ENCODE measurements around the gene ZNF205. TPM values are rescaled to one million over a fixed set of nuclear protein-coding genes. Genes with fewer than 3 reads are reported as not detected.

The ZNF205 gene
- total RNA-seq, 2 donors from 2014 or later: 20.9 to 27.0 TPM

GRCh38 chr16:3095869-3096268 is 16.5 kb upstream of the ZNF205 start:
- intact Hi-C loops (cut with DNase I): no loop called here
- WGBS: 60% methylated on average over 4 of the region's 4 CpGs
- Histone ChIP-seq H3K9me3 (no peaks in the 10 kb centered on the region), H3K27ac (no peak overlapping the region), H3K27me3 (replicated peaks; ENCODE audit: insufficient read depth) (no peaks in the 10 kb centered on the region), H3K4me3 (no peak overlapping the region), H3K4me1 (replicated peaks) (no peaks in the 10 kb centered on the region), H3K36me3 (no peaks in the 10 kb centered on the region)
- TF ChIP-seq, protein P1, sequence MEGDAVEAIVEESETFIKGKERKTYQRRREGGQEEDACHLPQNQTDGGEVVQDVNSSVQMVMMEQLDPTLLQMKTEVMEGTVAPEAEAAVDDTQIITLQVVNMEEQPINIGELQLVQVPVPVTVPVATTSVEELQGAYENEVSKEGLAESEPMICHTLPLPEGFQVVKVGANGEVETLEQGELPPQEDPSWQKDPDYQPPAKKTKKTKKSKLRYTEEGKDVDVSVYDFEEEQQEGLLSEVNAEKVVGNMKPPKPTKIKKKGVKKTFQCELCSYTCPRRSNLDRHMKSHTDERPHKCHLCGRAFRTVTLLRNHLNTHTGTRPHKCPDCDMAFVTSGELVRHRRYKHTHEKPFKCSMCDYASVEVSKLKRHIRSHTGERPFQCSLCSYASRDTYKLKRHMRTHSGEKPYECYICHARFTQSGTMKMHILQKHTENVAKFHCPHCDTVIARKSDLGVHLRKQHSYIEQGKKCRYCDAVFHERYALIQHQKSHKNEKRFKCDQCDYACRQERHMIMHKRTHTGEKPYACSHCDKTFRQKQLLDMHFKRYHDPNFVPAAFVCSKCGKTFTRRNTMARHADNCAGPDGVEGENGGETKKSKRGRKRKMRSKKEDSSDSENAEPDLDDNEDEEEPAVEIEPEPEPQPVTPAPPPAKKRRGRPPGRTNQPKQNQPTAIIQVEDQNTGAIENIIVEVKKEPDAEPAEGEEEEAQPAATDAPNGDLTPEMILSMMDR (IDR thresholded peaks at IDR 0.05): no peak
- TF ChIP-seq POLR2AphosphoS5 (IDR thresholded peaks at IDR 0.05) (no peak), POLR2A (IDR thresholded peaks at IDR 0.05) (no peak)
- DNase-seq (ENCODE audit: low spot score): no peak

DNA sequence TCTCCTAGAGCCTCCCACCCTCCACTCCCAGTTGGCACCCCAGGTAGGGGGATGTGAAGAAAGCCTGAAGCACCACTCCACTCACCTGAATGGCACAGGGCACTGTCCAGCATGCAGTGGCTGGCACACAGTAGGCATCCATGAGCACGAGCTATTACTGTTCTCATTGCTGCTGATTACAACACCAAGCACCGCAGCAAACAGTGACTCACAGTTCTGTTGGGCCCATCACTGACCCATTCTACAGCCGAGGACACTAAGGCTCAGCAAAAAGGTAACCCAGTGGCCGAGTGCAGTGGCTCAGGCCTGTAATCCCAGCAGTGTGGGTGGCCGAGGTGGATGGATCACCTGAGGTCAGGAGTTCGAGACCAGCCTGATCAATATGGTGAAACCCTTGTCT is 16.0 kb upstream of the ZNF205 start:
- no peak overlapping the region for H3K27ac ChIP-seq
- DNase-seq (ENCODE audit: low spot score): no peak
- no peaks in the 10 kb centered on the region for H3K27me3 ChIP-seq (replicated peaks; ENCODE audit: insufficient read depth)
- no peaks in the 10 kb centered on the region for H3K4me1 ChIP-seq (replicated peaks)
- H3K36me3 ChIP-seq: no peaks in the 10 kb centered on the region
- H3K9me3 ChIP-seq: no peaks in the 10 kb centered on the region
- intact Hi-C loops (cut with DNase I): no loop called here
- no peak overlapping the region for H3K4me3 ChIP-seq
- WGBS: 90% methylated on average over 6 of the region's 6 CpGs
- TF ChIP-seq, protein P1 (IDR thresholded peaks at IDR 0.05): no peak
- TF ChIP-seq POLR2AphosphoS5 (IDR thresholded peaks at IDR 0.05) (no peak), POLR2A (IDR thresholded peaks at IDR 0.05) (no peak)

- DNase-seq (ENCODE audit: low spot score): no peak
- no peaks in the 10 kb centered on the region for H3K27me3 ChIP-seq (replicated peaks; ENCODE audit: insufficient read depth)
These were observed 15.1 kb upstream of the ZNF205 start for GRCh38 chr16:3097266-3097665.

DNA sequence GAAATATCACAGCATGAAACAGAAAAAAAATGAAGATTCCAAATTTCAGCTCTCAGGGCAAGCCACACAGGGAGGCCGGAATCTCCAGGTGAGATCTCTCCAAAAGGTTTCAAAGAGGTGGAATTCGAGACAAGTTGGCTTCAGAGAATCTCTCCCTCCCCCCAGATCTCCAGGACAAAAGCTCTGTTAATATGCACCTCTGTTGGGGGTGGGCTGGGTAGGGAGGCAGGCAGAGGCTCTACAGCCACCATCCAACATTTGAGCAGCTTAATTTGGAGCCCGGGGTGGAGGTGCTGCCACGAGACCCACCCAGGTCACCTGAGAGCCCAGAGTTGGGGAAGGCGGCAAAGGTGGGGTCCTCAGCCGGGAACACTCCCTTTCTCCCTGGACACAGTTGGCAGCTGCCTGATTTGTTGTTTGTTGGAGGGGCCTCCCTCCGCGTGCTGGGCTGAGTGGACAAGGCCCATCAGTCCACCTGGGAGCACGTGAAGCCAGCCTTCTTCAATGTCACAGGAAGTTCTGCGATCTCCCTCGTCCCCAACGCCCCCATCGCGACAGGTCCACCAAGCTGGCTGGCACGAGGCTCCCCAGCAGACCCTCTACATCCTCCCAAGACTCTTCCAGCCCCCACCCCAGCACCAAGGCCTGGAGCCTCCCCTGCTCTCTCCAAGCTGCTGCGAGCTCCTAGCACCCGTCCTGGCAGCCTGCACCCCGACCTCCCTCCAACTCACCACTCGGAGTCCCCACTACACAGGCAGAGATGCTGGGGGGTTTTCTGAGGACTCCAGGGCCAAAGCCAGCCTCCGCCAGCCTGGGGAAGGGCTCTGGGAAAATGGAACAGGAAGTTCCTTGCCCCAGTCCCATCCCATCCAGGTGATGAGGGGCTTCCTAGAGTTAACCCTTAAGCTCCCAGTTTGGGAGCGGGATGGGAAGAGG is 13.7 kb upstream of the ZNF205 start, which contains the start of gene ZSCAN10:
Gene ZSCAN10 (minus strand): TSS at position 836 of the 936 bp plus-strand sequence. CDS start 6,357 bp downstream, outside the sequence.
- Histone ChIP-seq H3K36me3 (no peaks in the 10 kb centered on the region), H3K4me1 (replicated peaks) (no peaks in the 10 kb centered on the region), H3K27me3 (replicated peaks; ENCODE audit: insufficient read depth) (no peaks in the 10 kb centered on the region), H3K9me3 (no peaks in the 10 kb centered on the region), H3K4me3 (no peak within 1 kb of the TSS), H3K27ac (no peak within 1 kb of the TSS)
- intact Hi-C loops (cut with DNase I): no loop called here
- WGBS: 52% methylated on average over 21 of the region's 21 CpGs
- no peak for DNase-seq (ENCODE audit: low spot score)
- TF ChIP-seq, protein P1 (IDR thresholded peaks at IDR 0.05): no peak
- TF ChIP-seq POLR2A (IDR thresholded peaks at IDR 0.05) (no peak), POLR2AphosphoS5 (IDR thresholded peaks at IDR 0.05) (no peak)

More at GRCh38 chr16:3097266-3097665, 15.1 kb upstream of the ZNF205 start:
- intact Hi-C loops (cut with DNase I): no loop called here
- TF ChIP-seq POLR2A (IDR thresholded peaks at IDR 0.05) (no peak), POLR2AphosphoS5 (IDR thresholded peaks at IDR 0.05) (no peak)
- TF ChIP-seq, protein P1 (IDR thresholded peaks at IDR 0.05): no peak
- Histone ChIP-seq H3K36me3 (no peaks in the 10 kb centered on the region), H3K4me1 (replicated peaks) (no peaks in the 10 kb centered on the region), H3K9me3 (no peaks in the 10 kb centered on the region), H3K4me3 (no peak overlapping the region), H3K27ac (no peak overlapping the region)
- 60% methylated on average over 8 of the region's 8 CpGs for WGBS

GRCh38 chr16:3099395-3099731 is 13.0 kb upstream of the ZNF205 start:
- Histone ChIP-seq H3K4me3 (no peak overlapping the region), H3K27ac (no peak overlapping the region), H3K36me3 (no peaks in the 10 kb centered on the region), H3K27me3 (replicated peaks; ENCODE audit: insufficient read depth) (no peaks in the 10 kb centered on the region), H3K4me1 (replicated peaks) (no peaks in the 10 kb centered on the region), H3K9me3 (no peaks in the 10 kb centered on the region)
- WGBS: 63% methylated on average over 5 of the region's 5 CpGs
- DNase-seq (ENCODE audit: low spot score): no peak
- TF ChIP-seq POLR2A (IDR thresholded peaks at IDR 0.05) (no peak), POLR2AphosphoS5 (IDR thresholded peaks at IDR 0.05) (no peak)
- TF ChIP-seq, protein P1 (IDR thresholded peaks at IDR 0.05): no peak
- intact Hi-C loops (cut with DNase I): no loop called here

All from prostate gland (tissue), 2 donors.